Neural progenitor cell (in vitro differentiated cells): ENCODE measurements around the gene GOLGA1.

Source experiments
- CTCF ChIP-seq: fragments of 200-600 bp; sonication (generic); IDR thresholded peaks from 2 replicates; pipeline ENCODE4 v1.5.1; 2017; ENCODE audit warnings: antibody characterized with exemption, mild to moderate bottlenecking
- EZH2 ChIP-seq: fragments of 200-600 bp; sonication (generic); IDR thresholded peaks from 2 replicates; pipeline ENCODE4 v1.6.1; 2017; ENCODE audit warnings: antibody characterized with exemption, mild to moderate bottlenecking, moderate library complexity
- EZH2phosphoT487 ChIP-seq: fragments of 200-600 bp; sonication (generic); IDR thresholded peaks from 2 replicates; pipeline ENCODE4 v1.6.1; 2017; ENCODE audit warnings: antibody characterized with exemption

GRCh38 chr9:124906966-124907365 lies 33.9 kb downstream of the GOLGA1 start:
- TF ChIP-seq CTCF = no peak
- TF ChIP-seq EZH2phosphoT487 = no peak
- no peak for TF ChIP-seq EZH2
